ENCODE measurements around the gene SERPINF2.

Gene SERPINF2

GRCh38 chr17:1746975-1747543, 4.4 kb downstream of the SERPINF2 start:
- Histone ChIP-seq H3K36me3 (ENCODE audit: control insufficient read depth in 1 of 2, insufficient read depth in 2 of 2, low read length in 2 of 2) (no peaks in the 10 kb centered on the region), H3K79me1 (ENCODE audit: low read length) (no peaks in the 10 kb centered on the region), H3K4me1 (ENCODE audit: control insufficient read depth in 1 of 2, insufficient read depth in 2 of 2, low read length in 2 of 2) (peaks cover 0 to 3% of the 10 kb centered on the region in 2 experiments), H3K4me2 (ENCODE audit: low read length) (no peak overlapping the region), H2BK120ac (ENCODE audit: insufficient read depth, low read length, poor library complexity) (no peak overlapping the region), H4K91ac (ENCODE audit: low read depth, low read length) (no peak overlapping the region), H2BK5ac (ENCODE audit: low read depth, low read length, poor library complexity) (no peak overlapping the region), H3K4me3 (ENCODE audit: low read depth, low read length) (no peak overlapping the region), H4K12ac (ENCODE audit: low read depth, low read length) (no peak overlapping the region), H3K9me3 (ENCODE audit: insufficient read depth, low read depth, low read length) (no peaks in the 10 kb centered on the region), H3K9ac (ENCODE audit: low read length) (no peak overlapping the region), H2AK5ac (ENCODE audit: low read length) (no peak overlapping the region), H3K27me3 (ENCODE audit: insufficient read depth, low read length) (no peaks in the 10 kb centered on the region), H3K23ac (ENCODE audit: low read length) (no peak overlapping the region), H3K4ac (ENCODE audit: low read depth, low read length) (no peak overlapping the region), H4K8ac (ENCODE audit: low read depth, low read length) (no peak overlapping the region), H2BK12ac (ENCODE audit: low read length) (no peak overlapping the region), H3K27ac (ENCODE audit: low read depth, low read length) (no peak overlapping the region), H3K79me2 (ENCODE audit: control insufficient read depth, insufficient read depth, low read length, poor library complexity) (no peaks in the 10 kb centered on the region), H2AFZ (ENCODE audit: insufficient read depth, low read length, poor library complexity) (no peak overlapping the region), H3K18ac (ENCODE audit: low read length) (no peak overlapping the region), H3K14ac (ENCODE audit: low read length) (no peak overlapping the region)
- no CpG with 5 or more reads among the region's 22 CpGs for WGBS (ENCODE audit: extremely low coverage, insufficient coverage, insufficient read length)
- no peak for DNase-seq

- Histone ChIP-seq H3K79me1 (ENCODE audit: low read length) (no peaks in the 10 kb centered on the region), H3K4me1 (ENCODE audit: control insufficient read depth in 1 of 2, insufficient read depth in 2 of 2, low read length in 2 of 2) (peaks cover 0 to 6% of the 10 kb centered on the region in 2 experiments), H4K91ac (ENCODE audit: low read depth, low read length) (no peak overlapping the region), H2BK5ac (ENCODE audit: low read depth, low read length, poor library complexity) (no peak overlapping the region), H3K14ac (ENCODE audit: low read length) (no peak overlapping the region), H3K9ac (ENCODE audit: low read length) (no peak overlapping the region), H4K12ac (ENCODE audit: low read depth, low read length) (no peak overlapping the region), H2AK5ac (ENCODE audit: low read length) (no peak overlapping the region), H3K9me3 (ENCODE audit: insufficient read depth, low read depth, low read length) (no peaks in the 10 kb centered on the region), H3K36me3 (ENCODE audit: control insufficient read depth in 1 of 2, insufficient read depth in 2 of 2, low read length in 2 of 2) (no peaks in the 10 kb centered on the region), H3K27me3 (ENCODE audit: insufficient read depth, low read length) (no peaks in the 10 kb centered on the region), H2AFZ (ENCODE audit: insufficient read depth, low read length, poor library complexity) (no peak overlapping the region), H3K23ac (ENCODE audit: low read length) (no peak overlapping the region), H2BK120ac (ENCODE audit: insufficient read depth, low read length, poor library complexity) (no peak overlapping the region), H3K79me2 (ENCODE audit: control insufficient read depth, insufficient read depth, low read length, poor library complexity) (no peaks in the 10 kb centered on the region), H2BK12ac (ENCODE audit: low read length) (no peak overlapping the region), H3K27ac (ENCODE audit: low read depth, low read length) (no peak overlapping the region), H3K4me2 (ENCODE audit: low read length) (no peak overlapping the region), H3K4me3 (ENCODE audit: low read depth, low read length) (no peak overlapping the region), H3K18ac (ENCODE audit: low read length) (no peak overlapping the region), H4K8ac (ENCODE audit: low read depth, low read length) (no peak overlapping the region), H3K4ac (ENCODE audit: low read depth, low read length) (no peak overlapping the region)
- WGBS (ENCODE audit: extremely low coverage, insufficient coverage, insufficient read length) = no CpG with 5 or more reads among the region's 9 CpGs
- no peak for DNase-seq
Observed at GRCh38 chr17:1750628-1751027, 8.0 kb downstream of the SERPINF2 start.

GRCh38 chr17:1752425-1753262, 10.0 kb downstream of the SERPINF2 start:
- Histone ChIP-seq H4K91ac (ENCODE audit: low read depth, low read length) (no peak overlapping the region), H3K4me3 (ENCODE audit: low read depth, low read length) (no peak overlapping the region), H4K12ac (ENCODE audit: low read depth, low read length) (no peak overlapping the region), H3K36me3 (ENCODE audit: control insufficient read depth in 1 of 2, insufficient read depth in 2 of 2, low read length in 2 of 2) (no peaks in the 10 kb centered on the region), H3K4ac (ENCODE audit: low read depth, low read length) (no peak overlapping the region), H2BK5ac (ENCODE audit: low read depth, low read length, poor library complexity) (no peak overlapping the region), H4K8ac (ENCODE audit: low read depth, low read length) (no peak overlapping the region), H3K79me2 (ENCODE audit: control insufficient read depth, insufficient read depth, low read length, poor library complexity) (no peaks in the 10 kb centered on the region), H3K4me1 (ENCODE audit: control insufficient read depth in 1 of 2, insufficient read depth in 2 of 2, low read length in 2 of 2) (peaks cover 0 to 6% of the 10 kb centered on the region in 2 experiments), H2BK12ac (ENCODE audit: low read length) (no peak overlapping the region), H3K18ac (ENCODE audit: low read length) (no peak overlapping the region), H3K14ac (ENCODE audit: low read length) (no peak overlapping the region), H2AFZ (ENCODE audit: insufficient read depth, low read length, poor library complexity) (no peak overlapping the region), H2BK120ac (ENCODE audit: insufficient read depth, low read length, poor library complexity) (no peak overlapping the region), H3K9ac (ENCODE audit: low read length) (no peak overlapping the region), H3K79me1 (ENCODE audit: low read length) (no peaks in the 10 kb centered on the region), H3K9me3 (ENCODE audit: insufficient read depth, low read depth, low read length) (no peaks in the 10 kb centered on the region), H3K4me2 (ENCODE audit: low read length) (no peak overlapping the region), H3K27me3 (ENCODE audit: insufficient read depth, low read length) (no peaks in the 10 kb centered on the region), H2AK5ac (ENCODE audit: low read length) (no peak overlapping the region), H3K27ac (ENCODE audit: low read depth, low read length) (no peak overlapping the region), H3K23ac (ENCODE audit: low read length) (no peak overlapping the region)
- DNase-seq = no peak
- WGBS (ENCODE audit: extremely low coverage, insufficient coverage, insufficient read length) = no CpG with 5 or more reads among the region's 18 CpGs

- H3K18ac ChIP-seq (ENCODE audit: low read length) = no peak overlapping the region
- H2AFZ ChIP-seq (ENCODE audit: insufficient read depth, low read length, poor library complexity) = no peak overlapping the region
- H3K79me1 ChIP-seq (ENCODE audit: low read length) = no peaks in the 10 kb centered on the region
- no peak overlapping the region for H4K12ac ChIP-seq (ENCODE audit: low read depth, low read length)
- H3K14ac ChIP-seq (ENCODE audit: low read length) = no peak overlapping the region
- no peaks in the 10 kb centered on the region for H3K27me3 ChIP-seq (ENCODE audit: insufficient read depth, low read length)
- H3K4me2 ChIP-seq (ENCODE audit: low read length) = no peak overlapping the region
- no peak for DNase-seq
- no peak overlapping the region for H4K91ac ChIP-seq (ENCODE audit: low read depth, low read length)
- H3K79me2 ChIP-seq (ENCODE audit: control insufficient read depth, insufficient read depth, low read length, poor library complexity) = no peaks in the 10 kb centered on the region
- no peak overlapping the region for H2BK12ac ChIP-seq (ENCODE audit: low read length)
- H3K23ac ChIP-seq (ENCODE audit: low read length) = no peak overlapping the region
- no peak overlapping the region for H3K4me3 ChIP-seq (ENCODE audit: low read depth, low read length)
- no peak overlapping the region for H3K9ac ChIP-seq (ENCODE audit: low read length)
- H3K9me3 ChIP-seq (ENCODE audit: insufficient read depth, low read depth, low read length) = no peaks in the 10 kb centered on the region
- no peak overlapping the region for H2BK120ac ChIP-seq (ENCODE audit: insufficient read depth, low read length, poor library complexity)
- no peak overlapping the region for H3K4ac ChIP-seq (ENCODE audit: low read depth, low read length)
- H2BK5ac ChIP-seq (ENCODE audit: low read depth, low read length, poor library complexity) = no peak overlapping the region
- H3K27ac ChIP-seq (ENCODE audit: low read depth, low read length) = no peak overlapping the region
- peaks cover 0 to 3% of the 10 kb centered on the region in 2 experiments for H3K4me1 ChIP-seq (ENCODE audit: control insufficient read depth in 1 of 2, insufficient read depth in 2 of 2, low read length in 2 of 2)
- H2AK5ac ChIP-seq (ENCODE audit: low read length) = no peak overlapping the region
- H4K8ac ChIP-seq (ENCODE audit: low read depth, low read length) = no peak overlapping the region
- no peaks in the 10 kb centered on the region for H3K36me3 ChIP-seq (ENCODE audit: control insufficient read depth in 1 of 2, insufficient read depth in 2 of 2, low read length in 2 of 2)
- WGBS (ENCODE audit: extremely low coverage, insufficient coverage, insufficient read length) = no CpG with 5 or more reads among the region's 23 CpGs
Observed at GRCh38 chr17:1753767-1754429, 11.2 kb downstream of the SERPINF2 start.

All from trophoblast cell (in vitro differentiated cells and primary cell).